NB4 (cell line): Measurements from ENCODE around the gene GPSM3.

Experiments used
- MAX ChIP-seq: IDR thresholded peaks from 2 replicates; pipeline ENCODE4 v1.6.1; 2011; ENCODE audit warnings: low read depth, low read length
- TF ChIP-seq, protein P1 (sequence below): IDR thresholded peaks from one replicate; pipeline ENCODE4 v1.5.1; 2012; ENCODE audit warnings: low read depth, low read length

DNA sequence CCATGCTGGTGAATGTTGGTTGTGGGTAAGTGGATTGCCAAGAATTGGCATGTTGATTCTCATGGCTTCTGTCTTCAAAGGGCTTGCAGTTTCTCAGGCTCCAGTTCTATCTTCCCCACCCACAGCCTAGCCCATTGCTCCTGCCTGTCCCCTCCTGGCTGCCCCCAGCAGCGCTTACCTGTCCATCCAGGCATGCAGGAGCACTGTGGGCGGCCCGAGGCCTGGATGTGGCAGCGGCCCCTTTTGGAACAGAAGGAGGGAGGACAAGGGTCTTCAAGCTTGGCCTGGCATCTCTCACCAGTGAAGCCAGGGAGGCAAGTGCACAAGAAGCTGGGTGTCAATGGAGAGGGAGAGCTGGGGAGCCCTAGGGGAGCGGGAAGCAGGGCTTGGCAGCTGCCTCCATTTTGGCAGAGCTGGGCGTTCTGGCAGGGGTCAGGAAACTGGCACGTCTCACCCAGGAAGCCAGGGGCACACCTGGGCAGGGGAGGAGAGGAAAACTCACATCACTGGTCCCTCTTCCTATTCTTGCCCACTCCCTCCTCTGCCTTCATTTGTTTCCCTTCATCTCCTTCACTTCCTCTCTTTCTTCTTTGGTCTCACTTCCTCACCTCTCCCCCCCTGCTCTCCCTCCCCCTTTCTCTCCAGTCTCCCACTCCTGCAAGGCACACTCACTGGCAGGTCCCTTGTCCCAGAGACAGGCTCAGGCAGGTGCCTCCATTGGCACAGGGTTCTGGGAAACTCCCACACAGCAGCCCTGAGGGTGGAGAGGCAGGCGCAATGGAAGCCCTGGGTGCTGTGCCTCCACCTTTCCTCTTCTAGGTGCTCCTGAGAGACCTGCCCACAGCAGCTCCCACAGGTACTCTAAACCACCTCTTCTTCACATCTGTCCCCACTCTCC, 30.1 kb upstream of the GPSM3 start:
- TF ChIP-seq MAX = no peak
- TF ChIP-seq, protein P1, sequence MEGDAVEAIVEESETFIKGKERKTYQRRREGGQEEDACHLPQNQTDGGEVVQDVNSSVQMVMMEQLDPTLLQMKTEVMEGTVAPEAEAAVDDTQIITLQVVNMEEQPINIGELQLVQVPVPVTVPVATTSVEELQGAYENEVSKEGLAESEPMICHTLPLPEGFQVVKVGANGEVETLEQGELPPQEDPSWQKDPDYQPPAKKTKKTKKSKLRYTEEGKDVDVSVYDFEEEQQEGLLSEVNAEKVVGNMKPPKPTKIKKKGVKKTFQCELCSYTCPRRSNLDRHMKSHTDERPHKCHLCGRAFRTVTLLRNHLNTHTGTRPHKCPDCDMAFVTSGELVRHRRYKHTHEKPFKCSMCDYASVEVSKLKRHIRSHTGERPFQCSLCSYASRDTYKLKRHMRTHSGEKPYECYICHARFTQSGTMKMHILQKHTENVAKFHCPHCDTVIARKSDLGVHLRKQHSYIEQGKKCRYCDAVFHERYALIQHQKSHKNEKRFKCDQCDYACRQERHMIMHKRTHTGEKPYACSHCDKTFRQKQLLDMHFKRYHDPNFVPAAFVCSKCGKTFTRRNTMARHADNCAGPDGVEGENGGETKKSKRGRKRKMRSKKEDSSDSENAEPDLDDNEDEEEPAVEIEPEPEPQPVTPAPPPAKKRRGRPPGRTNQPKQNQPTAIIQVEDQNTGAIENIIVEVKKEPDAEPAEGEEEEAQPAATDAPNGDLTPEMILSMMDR = no peak
